GM18520 (cell line): ENCODE data around the gene CHST11.

ENCODE experiments used
- ATAC-seq: cut with Tn5 transposase; IDR thresholded peaks from one replicate; pipeline ENCODE4 v1.9.1; 2021; ENCODE audit not compliant: unreplicated experiment

The CHST11 gene

GRCh38 chr12:104427547-104427938 lies 29.2 kb upstream of the CHST11 start:
- ATAC-seq, result peak; percentile 91

DNA sequence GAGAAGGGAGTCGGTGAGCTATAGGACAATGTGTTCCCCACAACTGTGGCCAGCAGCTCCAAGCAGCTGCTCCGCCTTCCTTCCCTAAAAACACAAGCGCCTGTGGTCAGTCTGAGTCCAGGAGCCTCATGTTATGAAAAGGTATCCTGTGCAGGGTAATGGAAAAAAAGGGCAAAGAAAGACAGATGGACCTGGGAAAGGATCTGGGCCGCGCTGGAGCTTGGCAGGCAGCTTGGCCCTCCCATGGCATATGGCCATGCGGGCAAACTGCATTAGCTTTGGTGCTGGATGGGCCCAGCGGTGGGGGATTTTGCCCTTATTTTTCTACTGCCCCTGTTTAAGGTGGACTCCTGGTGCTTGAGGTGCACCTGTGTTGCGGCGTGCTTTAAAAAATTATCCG lies 23.7 kb upstream of the CHST11 start:
- ATAC-seq, result no peak

DNA sequence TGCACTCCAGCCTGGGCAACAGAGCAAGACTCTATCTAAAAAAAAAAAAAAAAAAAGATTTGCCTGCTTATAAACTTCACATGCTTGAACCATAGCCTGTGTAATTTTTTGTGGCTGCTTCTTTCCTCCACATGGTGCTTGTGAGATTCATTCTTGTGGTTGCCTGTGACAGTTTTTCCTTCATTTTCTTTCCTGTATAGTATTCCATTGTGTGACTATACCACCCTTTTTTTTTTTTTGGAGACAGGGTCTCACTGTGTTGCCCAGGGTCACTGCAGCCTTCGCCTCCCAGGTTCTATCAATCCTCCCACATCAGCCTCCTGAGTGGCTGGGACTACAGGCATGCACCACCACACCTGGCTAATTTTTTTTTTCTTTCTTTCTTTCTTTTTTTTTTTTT lies 22.6 kb upstream of the CHST11 start:
- ATAC-seq, result no peak

DNA sequence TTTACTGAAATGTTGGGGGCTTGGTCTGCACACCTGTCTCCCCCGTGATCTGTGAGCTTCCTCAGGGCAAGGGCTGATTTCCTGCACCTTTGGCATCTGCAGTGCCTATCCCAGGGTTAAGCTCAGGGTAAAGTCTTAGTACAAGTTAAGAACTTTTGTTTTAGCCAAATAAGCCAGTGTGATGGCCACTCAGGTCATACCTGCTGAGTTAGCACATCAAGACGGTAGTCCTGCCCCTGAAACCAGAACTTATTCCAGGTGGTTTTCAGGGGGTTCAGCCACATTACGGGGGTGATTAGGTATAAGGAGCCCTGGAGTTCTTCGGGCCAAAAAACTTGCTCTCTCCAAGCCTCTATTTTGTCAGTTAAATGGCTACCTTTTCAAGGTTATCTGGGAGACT lies 21.6 kb upstream of the CHST11 start:
- no peak for ATAC-seq

GRCh38 chr12:104435765-104436164 lies 21.0 kb upstream of the CHST11 start:
- no peak for ATAC-seq

DNA sequence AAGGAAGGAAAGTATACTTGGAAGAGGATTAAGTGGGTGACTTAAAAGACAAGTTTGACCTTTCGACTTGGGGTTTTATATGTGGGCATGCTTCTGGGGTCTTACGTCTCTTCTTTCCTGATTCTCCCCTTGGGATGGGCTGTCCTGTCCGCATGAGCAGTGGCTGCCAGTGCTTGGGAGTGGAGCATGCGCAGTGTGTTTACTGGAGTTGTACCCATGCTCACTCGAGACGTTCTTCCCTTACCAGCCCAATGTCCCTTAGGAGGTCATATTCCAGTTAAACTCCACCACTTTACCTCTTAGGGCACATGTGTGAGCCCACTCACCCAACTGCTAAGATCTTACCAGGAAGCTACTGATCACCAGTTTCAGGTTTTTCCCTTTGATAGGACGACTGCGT lies 20.0 kb upstream of the CHST11 start:
- no peak for ATAC-seq

DNA sequence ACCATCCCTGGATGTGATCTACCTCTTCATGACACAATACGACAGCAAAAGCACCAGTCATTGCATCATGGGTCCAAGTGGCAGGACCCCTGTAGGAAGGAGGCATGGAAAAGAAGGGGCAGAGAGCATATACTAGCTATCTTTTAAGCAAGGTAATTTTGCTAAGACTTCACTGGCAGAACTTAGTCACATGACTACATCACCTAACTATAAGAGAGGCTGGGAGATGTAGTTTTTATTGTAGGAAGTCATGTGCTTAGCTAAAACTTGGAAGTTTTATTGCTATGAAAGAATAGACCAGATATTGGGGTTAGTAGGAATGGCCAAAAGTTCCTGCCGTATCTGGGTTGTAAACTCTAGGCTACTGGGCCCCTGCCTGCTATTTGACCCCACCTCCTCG lies 18.6 kb upstream of the CHST11 start:
- ATAC-seq, result no peak

GRCh38 chr12:104439137-104439536 lies 17.6 kb upstream of the CHST11 start:
- no peak for ATAC-seq

DNA sequence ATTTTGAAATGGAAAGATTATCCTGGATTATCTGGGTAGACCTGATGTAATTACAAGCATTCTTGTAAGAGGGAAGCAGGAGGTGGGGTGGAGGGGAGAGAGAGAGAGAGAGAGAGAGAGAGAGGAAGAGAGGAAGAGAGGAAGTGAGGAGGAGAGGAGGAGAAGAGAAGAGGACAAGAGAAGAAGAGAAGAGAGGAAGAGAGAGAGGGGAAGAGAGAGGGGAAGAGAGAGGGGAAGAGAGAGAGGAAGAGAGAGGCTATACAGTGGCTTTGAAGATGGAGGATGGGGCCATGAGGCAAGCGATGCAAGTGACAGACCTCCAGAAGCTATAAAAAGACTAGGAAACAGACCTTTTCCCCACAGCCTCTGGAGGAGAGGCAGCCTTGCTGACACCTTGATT lies 13.7 kb upstream of the CHST11 start:
- ATAC-seq, result no peak

DNA sequence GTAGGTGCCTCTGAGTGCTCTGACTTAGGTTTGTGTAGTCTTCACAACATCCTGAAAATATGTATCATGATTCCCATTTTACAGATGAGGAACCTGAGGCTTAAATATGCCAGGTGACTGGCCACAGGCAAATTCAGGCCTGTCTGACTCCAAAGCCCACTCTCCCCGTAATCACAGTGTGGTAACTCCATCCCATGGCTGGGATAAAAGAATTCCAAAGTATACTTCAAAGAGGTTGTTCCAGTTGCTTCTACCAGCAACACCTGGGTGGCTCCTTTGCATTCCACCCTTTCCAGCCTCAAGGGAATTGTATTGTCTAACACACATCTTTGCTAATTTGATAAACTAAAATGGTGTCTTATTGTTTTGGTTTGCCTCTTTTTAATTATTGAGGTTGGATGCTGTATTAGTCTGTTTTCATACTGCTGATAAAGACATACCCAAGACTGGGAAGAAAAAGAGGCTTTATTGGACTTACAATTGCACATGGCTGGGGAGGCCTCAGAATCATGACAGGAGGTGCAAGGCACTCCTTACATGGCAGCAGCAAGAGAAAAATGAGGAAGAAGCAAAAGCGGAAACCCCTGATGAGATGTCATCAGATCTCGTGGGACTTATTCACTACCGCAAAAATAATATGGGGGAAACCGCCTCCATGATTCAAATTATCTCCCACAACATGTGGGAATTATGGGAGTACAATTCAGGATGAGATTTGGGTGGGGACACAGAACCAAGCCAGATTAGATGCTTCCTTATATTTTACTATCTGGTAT lies 9.9 kb upstream of the CHST11 start:
- no peak for ATAC-seq

DNA sequence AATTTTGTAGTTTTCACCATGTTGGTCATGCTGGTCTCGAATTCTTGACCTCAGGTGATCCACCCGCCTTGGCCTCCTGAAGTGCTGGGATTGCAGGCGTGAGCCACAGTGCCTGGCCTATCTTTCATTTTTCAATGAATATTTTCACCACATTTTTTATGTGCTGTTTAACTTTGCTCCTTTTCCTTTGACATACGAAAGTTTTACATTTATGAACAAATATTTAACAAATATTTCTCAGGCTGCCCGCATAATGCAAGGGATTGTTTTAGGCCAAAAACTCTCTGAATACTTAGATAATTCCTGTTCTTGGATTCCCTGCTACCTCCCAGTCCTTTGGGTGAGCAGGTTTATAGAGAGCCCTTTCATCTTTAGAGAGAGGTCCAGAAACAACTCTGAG lies 8.7 kb upstream of the CHST11 start:
- no peak for ATAC-seq

GRCh38 chr12:104448451-104448850 lies 8.3 kb upstream of the CHST11 start:
- ATAC-seq, result no peak

GRCh38 chr12:104450700-104451099 lies 6.0 kb upstream of the CHST11 start:
- ATAC-seq, result no peak

- no peak for ATAC-seq
Measured at GRCh38 chr12:104452087-104452486, 4.7 kb upstream of the CHST11 start.

DNA sequence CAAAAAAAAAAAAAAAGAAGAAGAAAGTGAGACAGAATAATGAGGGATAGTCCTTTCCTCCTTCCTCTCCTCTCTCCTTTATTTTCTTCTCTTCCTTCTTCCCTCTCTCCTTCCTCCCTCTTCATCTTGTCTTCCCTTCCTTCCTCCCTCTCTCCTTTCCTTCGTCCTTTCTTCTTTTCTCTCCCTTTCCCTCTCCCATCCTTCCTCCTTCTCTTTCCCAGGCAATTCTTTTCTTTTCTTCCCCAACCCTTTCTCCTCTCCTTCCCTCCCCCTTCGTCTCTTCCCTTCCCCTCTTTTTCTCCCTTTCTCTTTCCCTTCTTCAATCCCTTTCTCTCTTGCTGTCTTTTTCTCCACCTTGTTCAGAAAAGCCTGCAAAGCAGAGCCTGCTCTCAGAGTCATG lies 3.6 kb upstream of the CHST11 start:
- no peak for ATAC-seq

- no peak for ATAC-seq
Measured at GRCh38 chr12:104454997-104455396, 1.8 kb upstream of the CHST11 start.

DNA sequence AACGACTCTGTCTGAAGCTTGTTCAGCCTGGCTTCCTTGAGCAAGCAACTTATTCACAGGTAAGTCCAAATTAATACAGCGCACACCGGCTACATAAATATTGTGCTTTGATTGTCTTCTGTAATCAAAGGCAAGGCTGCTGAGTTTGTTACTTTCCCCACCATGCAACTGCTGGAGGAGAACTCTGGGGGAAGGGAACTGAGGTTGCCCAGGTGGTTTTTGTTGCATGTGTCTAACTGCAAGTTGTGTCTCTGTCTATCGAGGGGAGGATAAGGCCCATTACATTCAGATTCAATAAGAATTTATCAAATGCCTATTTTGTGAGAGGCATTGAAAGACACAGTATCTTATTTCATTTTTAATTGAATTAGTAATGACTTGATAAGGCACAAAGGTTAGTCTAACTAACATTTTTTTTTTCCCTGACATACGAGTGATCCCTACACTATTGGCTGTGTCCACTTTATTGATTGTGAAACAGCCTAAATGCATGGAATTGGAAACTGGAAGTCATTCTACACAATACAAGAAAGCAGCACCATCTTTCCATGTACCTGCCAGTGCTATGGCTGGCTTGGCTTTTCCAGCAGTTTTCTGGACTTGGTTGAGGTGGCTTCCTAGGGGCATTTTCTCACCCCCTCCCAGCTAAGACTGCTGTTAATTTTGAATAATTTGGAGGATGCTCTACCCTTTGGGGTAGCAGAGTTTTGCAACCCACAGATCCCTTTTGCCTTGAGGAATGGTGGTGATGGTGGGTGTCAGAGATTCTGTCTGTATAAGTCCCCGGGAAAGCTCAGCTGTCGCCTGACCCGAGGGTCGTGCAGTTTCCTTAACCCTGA lies 951 bp upstream of the CHST11 start:
- ATAC-seq, result no peak

DNA sequence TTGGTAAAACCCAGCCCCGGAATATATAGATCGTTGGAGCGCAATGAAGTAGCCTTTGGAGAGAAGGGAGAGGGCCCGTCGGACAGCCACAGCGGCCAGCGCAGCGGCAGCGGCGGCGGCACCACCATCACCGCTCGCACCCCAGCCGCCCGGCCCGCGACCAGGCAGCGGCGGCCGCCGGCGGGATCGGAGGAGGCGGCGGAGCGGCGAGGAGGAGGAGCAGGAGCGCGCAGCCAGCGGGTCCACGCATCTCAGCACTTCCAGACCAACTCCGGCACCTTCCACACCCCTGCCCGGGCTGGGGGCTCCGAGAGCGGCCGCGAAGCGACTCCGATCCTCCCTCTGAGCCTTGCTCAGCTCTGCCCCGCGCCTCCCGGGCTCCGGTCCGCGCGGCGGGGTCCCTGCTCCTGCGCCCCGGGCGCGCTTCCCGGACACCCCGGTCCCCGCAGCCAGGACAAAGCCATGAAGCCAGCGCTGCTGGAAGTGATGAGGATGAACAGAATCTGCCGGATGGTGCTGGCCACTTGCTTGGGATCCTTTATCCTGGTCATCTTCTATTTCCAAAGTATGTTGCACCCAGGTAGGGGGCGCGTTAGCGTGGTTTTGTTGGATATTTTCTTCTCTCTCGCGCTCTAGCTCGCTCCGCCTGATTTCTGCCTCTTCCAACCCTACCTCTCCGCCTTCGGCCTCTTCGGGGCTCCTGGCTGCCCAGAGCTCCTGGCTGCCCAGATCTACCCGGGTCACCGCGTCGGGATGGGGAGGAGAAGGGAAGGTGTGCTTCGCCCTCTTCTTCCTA lies 400 bp downstream of the CHST11 start:
- ATAC-seq, result peak; percentile 17

DNA sequence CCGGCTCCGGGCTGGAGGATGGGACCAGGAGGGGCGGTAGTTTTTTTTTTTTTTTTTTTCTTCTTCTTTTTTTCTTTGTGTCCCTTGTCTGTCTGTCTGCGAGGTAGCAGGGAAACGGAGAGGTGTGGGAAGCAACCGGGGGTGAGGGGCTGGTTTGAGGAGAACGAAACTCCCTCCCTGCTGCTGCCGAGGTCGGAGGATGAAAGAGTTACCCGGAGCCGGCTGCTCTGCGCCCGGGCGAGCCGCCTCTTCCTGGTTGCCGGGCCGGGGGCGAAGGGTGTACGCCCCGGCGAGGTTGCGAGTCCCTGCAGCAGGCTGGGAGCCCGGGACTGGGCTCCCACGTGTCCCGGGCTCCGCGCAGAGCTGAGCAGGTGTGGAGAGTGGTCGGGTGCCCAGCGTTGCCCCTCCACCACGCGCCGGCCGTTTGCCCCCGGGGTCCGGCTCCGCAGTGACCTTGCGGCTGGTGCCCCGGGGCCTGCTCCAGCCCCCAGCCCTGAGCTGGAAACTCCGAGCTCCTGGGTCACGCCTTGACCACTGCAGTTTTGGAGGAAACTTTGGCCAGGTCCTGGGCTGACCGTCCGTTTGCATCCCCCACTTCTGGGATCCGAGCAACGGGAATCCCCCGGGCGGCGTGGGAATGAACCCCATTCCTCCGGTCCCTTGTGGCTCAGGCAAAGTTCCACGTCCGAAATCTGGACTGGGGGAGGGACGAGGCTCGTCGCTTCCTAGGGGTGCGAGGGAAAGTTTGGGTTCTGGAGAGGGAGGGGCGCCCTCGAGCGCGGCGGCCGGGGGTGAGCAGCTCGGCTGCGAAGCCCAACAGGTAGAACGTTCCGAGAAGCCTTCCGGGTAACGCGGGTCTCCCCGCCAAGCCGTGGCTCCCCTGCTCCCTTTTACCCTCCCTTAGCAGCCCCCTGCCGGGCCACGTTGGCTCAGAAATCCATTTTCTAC lies 1.3 kb downstream of the CHST11 start:
- ATAC-seq, result no peak

- no peak for ATAC-seq
Measured at GRCh38 chr12:104458694-104459367, 2.1 kb downstream of the CHST11 start.
